OCI-LY3 (cell line): ENCODE results near the gene TMEM59L.

Experiments used
- H2AFZ ChIP-seq: fragments of 200-600, 300-600 bp; shearing (Covaris generic); 2 replicates; pipeline ENCODE4 v1.6.0; 2014; ENCODE audit warnings: antibody characterized with exemption, low read depth, low read length
- H3K27ac ChIP-seq: fragments of 200-600, 300-600 bp; sonication (generic); 2 replicates; pipeline ENCODE4 v1.5.1; 2014; ENCODE audit warnings: mild to moderate bottlenecking, low read length, moderate library complexity, mixed read lengths
- H3K27me3 ChIP-seq: fragments of 200-600, 300-600 bp; sonication (generic); 2 replicates; pipeline ENCODE4 v1.6.1; 2014; ENCODE audit warnings: low read depth, low read length, mixed read lengths
- H3K36me3 ChIP-seq: fragments of 200-600, 300-600 bp; sonication (generic); replicated peaks from 2 replicates; pipeline ENCODE3; 2014; ENCODE audit warnings: low read depth, low read length, mixed read lengths
- H3K4me1 ChIP-seq: fragments of 300-600, 200-600 bp; sonication (generic); 2 replicates; pipeline ENCODE4 v1.6.1; 2014; ENCODE audit warnings: low read length, mixed read lengths
- H3K4me2 ChIP-seq: fragments of 200-600, 300-600 bp; sonication (generic); 2 replicates; pipeline ENCODE4 v1.6.1; 2014; ENCODE audit warnings: low read length, mixed read lengths
- H3K4me3 ChIP-seq: fragments of 300-600, 200-600 bp; sonication (generic); 2 replicates; pipeline ENCODE4 v1.5.1; 2014; ENCODE audit warnings: antibody characterized with exemption, mild to moderate bottlenecking, low read length, moderate library complexity
- H3K79me2 ChIP-seq: fragments of 300-600, 200-600 bp; shearing (Covaris generic); 2 replicates; pipeline ENCODE4 v1.6.1; 2014; ENCODE audit warnings: mild to moderate bottlenecking, low read length, mixed read lengths
- H3K9ac ChIP-seq: fragments of 300-600, 200-600 bp; shearing (Covaris generic); 2 replicates; pipeline ENCODE4 v1.6.0; 2014; ENCODE audit warnings: mild to moderate bottlenecking, low read length, moderate library complexity
- H3K9me3 ChIP-seq: fragments of 200-600, 300-600 bp; shearing (Covaris generic); 2 replicates; pipeline ENCODE4 v1.6.1; 2014; ENCODE audit warnings: low read length, mixed read lengths; ENCODE audit not compliant: insufficient read depth
- H4K20me1 ChIP-seq: fragments of 200-600, 300-600 bp; sonication (generic); 2 replicates; pipeline ENCODE4 v1.6.1; 2016; ENCODE audit warnings: low read length, mixed read lengths; ENCODE audit not compliant: insufficient read depth
- EZH2phosphoT487 ChIP-seq: fragments of 200-600 bp; shearing (Covaris generic); IDR thresholded peaks from 2 replicates; pipeline ENCODE4 v1.6.1; 2018; ENCODE audit warnings: antibody characterized with exemption, mixed run types, low read depth
- TF ChIP-seq, protein P1 (sequence below): fragments of 200-600, 300-600 bp; sonication (generic); IDR thresholded peaks from 2 replicates; pipeline ENCODE4 v1.5.1; 2014; ENCODE audit warnings: antibody characterized with exemption, low read length, low read depth

Gene TMEM59L

DNA sequence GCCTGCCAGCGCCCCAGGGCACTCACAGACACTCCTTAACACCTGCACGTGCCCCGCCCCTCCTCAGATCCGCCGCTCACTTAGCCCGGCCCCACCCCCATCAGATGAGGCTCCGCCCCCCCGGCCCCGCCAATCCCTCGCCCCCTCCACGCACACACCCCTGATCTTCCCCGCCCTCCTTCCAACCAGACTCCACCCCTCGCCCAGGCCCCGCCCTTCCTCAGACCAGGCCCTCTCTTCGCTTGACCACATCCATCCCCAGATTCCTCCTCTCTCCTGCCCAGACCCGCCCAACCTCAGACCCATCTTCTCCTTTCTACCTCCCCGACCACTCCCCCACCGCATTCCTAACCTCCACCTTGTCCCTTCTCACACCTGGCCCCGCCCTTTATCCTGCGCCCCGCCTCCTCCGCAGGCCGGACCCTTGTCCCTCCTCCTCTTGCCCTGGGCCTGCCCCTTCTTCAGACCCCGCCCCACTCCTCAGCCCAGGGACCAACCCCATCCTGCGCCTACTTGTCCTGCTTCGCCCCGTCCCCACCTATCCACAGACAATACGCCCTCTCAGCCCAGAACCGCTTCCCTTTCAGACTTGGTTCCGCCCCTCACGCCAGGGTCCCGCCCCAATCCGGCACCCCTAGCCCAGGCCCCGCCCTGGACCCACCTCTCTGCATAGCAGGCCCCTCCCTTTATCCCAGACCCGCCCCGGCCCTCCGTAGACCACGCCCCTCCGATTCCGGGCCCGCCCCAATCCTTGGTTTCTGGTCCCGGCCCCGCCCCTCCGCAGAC, 23.7 kb downstream of the TMEM59L start:
- Histone ChIP-seq H3K36me3 (no peaks in the 10 kb centered on the region), H3K27ac (peak overlapping the region; percentile 26), H2AFZ (peak overlapping the region; percentile 85), H3K4me2 (peak overlapping the region; percentile 78), H3K4me3 (peak overlapping the region; percentile 87), H3K79me2 (peaks cover 33% of the 10 kb centered on the region), H3K27me3 (peaks cover 7% of the 10 kb centered on the region), H3K9ac (peak overlapping the region; percentile 49), H3K4me1 (peaks cover 15% of the 10 kb centered on the region), H4K20me1 (peaks cover 12% of the 10 kb centered on the region; the same call in 1 of the 2 replicates), H3K9me3 (no peaks in the 10 kb centered on the region)
- TF ChIP-seq, protein P1, sequence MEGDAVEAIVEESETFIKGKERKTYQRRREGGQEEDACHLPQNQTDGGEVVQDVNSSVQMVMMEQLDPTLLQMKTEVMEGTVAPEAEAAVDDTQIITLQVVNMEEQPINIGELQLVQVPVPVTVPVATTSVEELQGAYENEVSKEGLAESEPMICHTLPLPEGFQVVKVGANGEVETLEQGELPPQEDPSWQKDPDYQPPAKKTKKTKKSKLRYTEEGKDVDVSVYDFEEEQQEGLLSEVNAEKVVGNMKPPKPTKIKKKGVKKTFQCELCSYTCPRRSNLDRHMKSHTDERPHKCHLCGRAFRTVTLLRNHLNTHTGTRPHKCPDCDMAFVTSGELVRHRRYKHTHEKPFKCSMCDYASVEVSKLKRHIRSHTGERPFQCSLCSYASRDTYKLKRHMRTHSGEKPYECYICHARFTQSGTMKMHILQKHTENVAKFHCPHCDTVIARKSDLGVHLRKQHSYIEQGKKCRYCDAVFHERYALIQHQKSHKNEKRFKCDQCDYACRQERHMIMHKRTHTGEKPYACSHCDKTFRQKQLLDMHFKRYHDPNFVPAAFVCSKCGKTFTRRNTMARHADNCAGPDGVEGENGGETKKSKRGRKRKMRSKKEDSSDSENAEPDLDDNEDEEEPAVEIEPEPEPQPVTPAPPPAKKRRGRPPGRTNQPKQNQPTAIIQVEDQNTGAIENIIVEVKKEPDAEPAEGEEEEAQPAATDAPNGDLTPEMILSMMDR, result no peak
- TF ChIP-seq EZH2phosphoT487, result no peak

DNA sequence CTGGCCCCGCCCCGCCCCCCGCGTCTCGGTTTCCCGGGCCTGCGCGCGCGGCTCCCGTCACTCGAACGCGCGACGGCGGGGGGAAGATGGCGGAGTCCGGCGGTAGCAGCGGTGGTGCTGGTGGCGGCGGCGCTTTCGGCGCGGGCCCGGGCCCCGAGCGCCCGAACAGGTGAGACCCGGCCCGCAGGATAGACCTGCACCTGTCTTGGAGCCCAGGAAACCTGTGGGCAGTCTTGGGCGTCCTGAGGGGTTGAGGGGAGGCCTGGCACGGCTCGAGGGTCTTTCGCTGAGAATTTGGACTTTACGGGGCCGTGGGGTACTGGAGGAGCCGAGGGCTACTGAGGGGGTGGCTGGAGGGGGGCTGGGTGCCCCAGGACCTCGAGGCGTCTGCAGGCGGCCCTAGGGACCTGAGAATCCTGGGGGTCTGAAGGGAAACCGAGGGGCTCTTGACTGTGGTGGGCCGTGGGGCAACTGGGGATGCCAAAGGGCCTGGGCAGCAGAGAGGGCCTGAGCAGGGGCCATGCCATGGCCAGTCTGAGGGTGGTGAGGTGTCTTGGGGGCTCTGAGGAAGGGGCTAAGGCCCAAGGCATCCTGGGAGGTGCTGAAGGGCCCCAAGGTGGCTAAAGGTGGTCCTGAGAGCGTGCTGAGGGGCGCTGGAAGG, 24.4 kb downstream of the TMEM59L start, which contains the start of gene KLHL26:
Gene KLHL26 (plus strand): TSS at position 60 of the 661 bp plus-strand sequence. CDS start 27 bp downstream, at position 87.
- peak within 1 kb of the TSS; percentile 31 for H3K27ac ChIP-seq

DNA sequence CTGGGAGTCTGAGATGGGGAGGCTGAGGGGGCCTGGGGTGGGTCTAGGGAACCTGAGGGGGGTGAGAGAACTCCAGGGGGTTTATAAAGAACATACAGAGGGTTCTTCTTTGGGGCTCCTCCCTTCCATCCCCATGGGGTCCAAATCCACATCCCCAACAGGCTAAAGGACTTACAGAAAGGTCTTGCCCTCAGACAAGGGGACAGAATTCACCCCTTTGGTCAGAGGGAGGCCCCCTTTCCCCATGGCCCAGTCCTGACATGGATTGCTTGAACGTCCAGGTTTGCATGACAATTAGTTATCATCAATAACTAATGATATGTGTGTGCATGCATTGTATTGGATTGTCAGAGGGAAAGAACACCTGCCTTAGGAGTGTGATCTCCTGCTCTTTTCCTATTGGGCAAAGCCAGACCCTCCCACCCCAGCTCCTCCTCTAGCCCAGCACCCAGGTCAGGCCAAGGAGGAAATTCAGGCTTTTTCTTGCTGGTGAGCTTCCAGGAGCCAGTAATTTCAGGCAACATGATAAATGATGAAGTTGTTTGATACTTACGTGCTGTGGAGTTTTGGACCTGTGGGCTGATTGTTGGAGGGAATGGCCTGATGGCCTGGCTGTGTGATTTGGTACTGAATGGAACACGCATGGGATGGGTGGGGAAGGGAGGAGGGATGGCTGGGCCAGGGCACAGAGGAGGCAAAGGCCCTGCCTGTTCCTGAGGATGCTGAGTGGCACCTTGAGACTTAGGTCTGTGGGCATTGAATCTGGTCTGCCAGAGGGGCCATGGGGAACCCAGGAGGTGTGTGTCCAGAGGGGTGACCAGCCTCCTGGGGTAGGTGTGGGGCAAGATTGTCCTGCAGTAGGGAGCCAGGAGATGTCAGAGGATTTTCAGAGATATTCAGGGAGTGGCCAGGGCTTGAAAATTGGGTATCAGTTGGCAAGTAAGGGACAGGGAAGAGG, 25.3 kb downstream of the TMEM59L start:
- no peak for TF ChIP-seq EZH2phosphoT487
- TF ChIP-seq, protein P1, result peak; percentile 15; the same call in 1 of the 2 replicates
- Histone ChIP-seq H3K27me3 (peaks cover 7% of the 10 kb centered on the region), H3K9me3 (no peaks in the 10 kb centered on the region), H3K4me2 (peak overlapping the region; percentile 96), H3K4me3 (peak overlapping the region; percentile 87), H3K36me3 (no peaks in the 10 kb centered on the region), H3K79me2 (peaks cover 38% of the 10 kb centered on the region), H3K4me1 (peaks cover 15% of the 10 kb centered on the region), H2AFZ (no peak overlapping the region), H4K20me1 (peaks cover 16% of the 10 kb centered on the region; the same call in 1 of the 2 replicates), H3K27ac (no peak overlapping the region), H3K9ac (peak overlapping the region; percentile 91)

More for the DNA sequence above, 24.4 kb downstream of the TMEM59L start, which contains the start of gene KLHL26:
- Histone ChIP-seq H3K4me1 (peaks cover 15% of the 10 kb centered on the region), H3K9ac (peak within 1 kb of the TSS; percentile 91), H3K4me2 (peak within 1 kb of the TSS; percentile 96), H3K4me3 (peak within 1 kb of the TSS; percentile 87), H2AFZ (peak within 1 kb of the TSS; percentile 85), H3K27me3 (peaks cover 7% of the 10 kb centered on the region), H3K9me3 (no peaks in the 10 kb centered on the region), H4K20me1 (peaks cover 15% of the 10 kb centered on the region; the same call in 1 of the 2 replicates), H3K79me2 (peaks cover 37% of the 10 kb centered on the region), H3K36me3 (no peaks in the 10 kb centered on the region)
- TF ChIP-seq, protein P1, result no peak
- no peak for TF ChIP-seq EZH2phosphoT487
